HEK293 (cell line): ENCODE data around the gene PRSS50.

Experiments used
- CTCF ChIA-PET: fragments of 350-600 bp; formaldehyde crosslinking; extraction: SDS; loops from one replicate; lab custom pipeline; 2021; ENCODE audit warnings: antibody characterized with exemption; lab: Yijun Ruan, JAX
- POLR2A ChIA-PET: fragments of 300-600 bp; formaldehyde crosslinking; extraction: SDS; loops from one replicate; lab custom pipeline; 2020; ENCODE audit warnings: antibody characterized with exemption, inconsistent platforms; lab: Yijun Ruan, JAX
- H3K27ac ChIP-seq: fragments of 200-500 bp; sonication (Bioruptor generic); 2 replicates; pipeline ENCODE4 v1.5.1; 2014; ENCODE audit warnings: low read depth, low read length, control low read depth, inconsistent platforms; ENCODE audit errors: extremely low read depth
- H3K36me3 ChIP-seq, 2 experiments: fragments of 200-500 bp in 1 of 2; sonication (Bioruptor generic) in 1 of 2; 1 replicate in 1 of 2; 2 replicates in 1 of 2; pipeline ENCODE4 v1.5.1; 2014 to 2017; ENCODE audit warnings: inconsistent platforms in 2 of 2, low read length in 2 of 2; ENCODE audit not compliant: control insufficient read depth in 2 of 2, insufficient read depth in 1 of 2
- H3K4me1 ChIP-seq: fragments of 200-500 bp; sonication (Bioruptor generic); 2 replicates; pipeline ENCODE4 v1.5.1; 2014; ENCODE audit warnings: mild to moderate bottlenecking, low read length, inconsistent platforms; ENCODE audit not compliant: control insufficient read depth, insufficient read depth
- H3K4me3 ChIP-seq: 2 replicates; pipeline ENCODE4 v1.5.1; 2011; ENCODE audit warnings: low read depth, mild to moderate bottlenecking, control low read depth, low read length, moderate library complexity
- H3K9me3 ChIP-seq: fragments of 200-500 bp; sonication (Bioruptor generic); 2 replicates; pipeline ENCODE4 v1.5.1; 2014; ENCODE audit warnings: low read depth, low read length, inconsistent platforms; ENCODE audit not compliant: control insufficient read depth, insufficient read depth
- KLF8 ChIP-seq: fragments of 450-650 bp; formaldehyde crosslinking; IDR thresholded peaks from 2 replicates; pipeline ENCODE4 v1.5.1; 2016; ENCODE audit warnings: missing biosample characterization, missing genetic modification characterization
- OVOL3 ChIP-seq: fragments of 450-650 bp; formaldehyde crosslinking; IDR thresholded peaks from 2 replicates; pipeline ENCODE4 v1.5.1; 2016; ENCODE audit warnings: missing biosample characterization, missing genetic modification characterization
- RBAK ChIP-seq: fragments of 450-650 bp; formaldehyde crosslinking; IDR thresholded peaks from 2 replicates; pipeline ENCODE4 v1.5.1; 2016; ENCODE audit warnings: missing biosample characterization, missing genetic modification characterization
- TRIM28 ChIP-seq: IDR thresholded peaks from 2 replicates; pipeline ENCODE4 v1.6.1; 2011; ENCODE audit warnings: low read length, control low read depth, borderline replicate concordance
- YY2 ChIP-seq: fragments of 450-650 bp; formaldehyde crosslinking; IDR thresholded peaks from 2 replicates; pipeline ENCODE4 v1.5.1; 2016; ENCODE audit warnings: missing biosample characterization, missing genetic modification characterization
- ZFHX2 ChIP-seq: fragments of 450-650 bp; formaldehyde crosslinking; conservative IDR thresholded peaks from 2 replicates; pipeline ENCODE4 v1.5.1; 2016; ENCODE audit warnings: missing biosample characterization, missing genetic modification characterization
- ZIC2 ChIP-seq: fragments of 450-650 bp; formaldehyde crosslinking; IDR thresholded peaks from 2 replicates; pipeline ENCODE4 v1.5.1; 2016; ENCODE audit warnings: missing biosample characterization, missing genetic modification characterization
- ZNF112 ChIP-seq: fragments of 450-650 bp; formaldehyde crosslinking; IDR thresholded peaks from 2 replicates; pipeline ENCODE4 v1.5.0; 2017; ENCODE audit warnings: missing biosample characterization, missing genetic modification characterization
- ZNF140 ChIP-seq: fragments of 450-650 bp; formaldehyde crosslinking; IDR thresholded peaks from 2 replicates; pipeline ENCODE4 v1.5.1; 2016; ENCODE audit warnings: missing biosample characterization, missing genetic modification characterization
- ZNF292 ChIP-seq: fragments of 450-650 bp; formaldehyde crosslinking; IDR thresholded peaks from 2 replicates; pipeline ENCODE4 v1.5.1; 2016; ENCODE audit warnings: low read depth, missing biosample characterization, missing genetic modification characterization, borderline replicate concordance
- ZNF426 ChIP-seq: fragments of 450-650 bp; formaldehyde crosslinking; IDR thresholded peaks from 2 replicates; pipeline ENCODE4 v1.5.1; 2017; ENCODE audit warnings: missing biosample characterization, missing genetic modification characterization, mild to moderate bottlenecking, inconsistent platforms, moderate library complexity
- ZNF473 ChIP-seq: fragments of 450-650 bp; formaldehyde crosslinking; IDR thresholded peaks from 2 replicates; pipeline ENCODE4 v1.5.1; 2017; ENCODE audit warnings: missing biosample characterization, missing genetic modification characterization
- ZNF560 ChIP-seq: fragments of 450-650 bp; formaldehyde crosslinking; IDR thresholded peaks from 2 replicates; pipeline ENCODE4 v1.5.1; 2017; ENCODE audit warnings: missing biosample characterization, missing genetic modification characterization, borderline replicate concordance
- ZNF629 ChIP-seq: fragments of 450-650 bp; formaldehyde crosslinking; IDR thresholded peaks from 2 replicates; pipeline ENCODE4 v1.5.1; 2017; ENCODE audit warnings: missing biosample characterization, missing genetic modification characterization
- ZNF660 ChIP-seq: fragments of 450-650 bp; IDR thresholded peaks from 2 replicates; pipeline ENCODE4 v1.5.1; 2018; ENCODE audit warnings: missing biosample characterization, mild to moderate bottlenecking, missing genetic modification characterization
- ZNF785 ChIP-seq: fragments of 450-650 bp; formaldehyde crosslinking; IDR thresholded peaks from 2 replicates; pipeline ENCODE4 v1.5.1; 2016; ENCODE audit warnings: missing biosample characterization, missing genetic modification characterization
- ZXDB ChIP-seq: fragments of 450-650 bp; formaldehyde crosslinking; IDR thresholded peaks from 2 replicates; pipeline ENCODE4 v1.5.1; 2016; ENCODE audit warnings: missing biosample characterization, missing genetic modification characterization
- TF ChIP-seq, protein P1 (sequence below): fragments of 450-650 bp; formaldehyde crosslinking; IDR thresholded peaks from 2 replicates; pipeline ENCODE4 v1.5.1; 2016; ENCODE audit warnings: missing biosample characterization, missing genetic modification characterization
- TF ChIP-seq, protein P2 (sequence below): fragments of 450-650 bp; formaldehyde crosslinking; IDR thresholded peaks from 2 replicates; pipeline ENCODE4 v1.5.1; 2016; ENCODE audit warnings: missing biosample characterization, missing genetic modification characterization
- TF ChIP-seq, protein P3 (sequence below): fragments of 450-650 bp; formaldehyde crosslinking; IDR thresholded peaks from 2 replicates; pipeline ENCODE4 v1.5.1; 2017; ENCODE audit warnings: missing biosample characterization, missing genetic modification characterization

Gene PRSS50

DNA sequence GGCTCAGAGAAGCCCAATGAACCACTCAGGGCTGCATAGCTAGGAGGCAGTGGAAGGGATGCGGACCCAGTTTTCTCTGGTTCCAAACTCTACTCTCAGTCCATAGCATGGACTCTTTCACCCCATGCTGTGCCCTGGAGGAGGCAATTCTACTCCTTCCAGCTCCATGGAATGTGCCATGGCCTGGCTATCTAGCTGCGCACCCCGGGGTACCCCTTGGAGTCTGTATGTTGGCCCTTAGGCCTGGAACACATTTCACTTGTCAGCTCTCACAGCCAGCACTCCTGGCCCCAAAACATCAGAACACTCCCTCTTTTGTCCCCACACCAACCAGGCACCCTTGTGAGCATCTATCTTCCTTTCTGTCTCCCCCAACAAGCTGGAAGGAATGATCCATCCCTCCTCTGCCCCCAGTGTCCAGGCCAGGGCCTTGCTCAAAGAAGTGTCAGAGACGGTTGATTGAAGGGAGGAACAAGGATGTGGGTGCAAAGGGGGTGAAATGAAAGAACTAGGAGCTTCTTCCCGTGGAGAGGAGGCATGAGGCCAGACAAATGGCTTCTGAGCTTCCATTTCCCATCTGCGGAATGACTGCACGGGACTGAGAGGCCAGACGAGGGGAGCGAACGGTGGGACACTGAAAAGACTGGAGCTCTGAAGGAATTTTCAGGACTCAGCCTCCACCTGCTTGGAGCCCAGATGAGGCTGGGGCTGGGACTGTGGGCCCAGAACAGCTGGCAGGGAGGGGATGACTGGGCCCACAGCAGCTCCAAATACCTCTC lies 2.8 kb downstream of the PRSS50 start:
- no peaks in the 10 kb centered on the region for H3K36me3 ChIP-seq
- H3K9me3 ChIP-seq, result no peaks in the 10 kb centered on the region
- CTCF ChIA-PET, result interaction anchor here (0.7 kb wide), 1 partner anchor 181 kb away, joined by 4 read pairs; no protein-coding TSS in a partner anchor
- H3K4me3 ChIP-seq, result no peak overlapping the region
- H3K4me1 ChIP-seq, result no peaks in the 10 kb centered on the region
- no peak for TF ChIP-seq YY2 (tag by site-specific recombination)
- TF ChIP-seq ZIC2 (tag by site-specific recombination), result no peak
- TF ChIP-seq ZNF112 (tag by site-specific recombination), result no peak
- no peak for TF ChIP-seq KLF8 (tag by site-specific recombination)
- TF ChIP-seq, all 188 proteins: peak for 0
- POLR2A ChIA-PET, result no interaction called here
- no peak overlapping the region for H3K27ac ChIP-seq

DNA sequence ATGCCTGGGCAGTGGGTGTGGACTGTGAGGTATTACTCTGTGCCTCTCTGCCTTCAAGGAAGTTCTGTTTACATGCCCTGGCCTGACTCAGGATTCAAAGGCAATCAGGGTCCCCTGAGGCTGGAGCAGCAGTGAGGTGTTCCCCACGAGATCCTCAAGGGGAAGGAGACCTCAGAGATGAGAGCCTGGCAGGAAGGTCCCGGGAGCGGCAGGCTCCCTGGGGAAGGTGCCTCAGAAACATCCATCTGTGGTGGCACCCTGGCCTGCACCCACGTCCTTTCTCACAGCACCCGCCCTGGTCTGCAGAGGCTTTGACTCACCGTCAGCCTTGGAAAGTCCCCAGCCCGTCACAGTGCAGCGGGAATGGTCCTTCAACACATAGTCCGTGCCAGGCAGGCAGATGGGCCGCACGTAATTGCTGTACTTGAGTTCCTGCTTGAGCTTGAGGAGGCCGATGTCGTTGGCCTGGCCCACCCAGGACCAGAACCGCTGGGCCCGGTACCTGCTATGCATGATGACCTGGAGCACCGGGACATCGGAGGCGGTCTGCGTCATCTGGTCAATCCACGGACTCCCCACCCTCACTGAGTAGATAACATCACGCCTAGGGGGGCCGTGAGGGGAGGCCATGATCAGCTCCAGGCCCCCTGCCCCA lies 3.6 kb downstream of the PRSS50 start:
- ChIA-PET POLR2A (no interaction called here), CTCF (no interaction called here)
- no peak overlapping the region for H3K27ac ChIP-seq
- no peaks in the 10 kb centered on the region for H3K36me3 ChIP-seq
- no peaks in the 10 kb centered on the region for H3K4me1 ChIP-seq
- no peak overlapping the region for H3K4me3 ChIP-seq
- H3K9me3 ChIP-seq, result no peaks in the 10 kb centered on the region
- no peak for TF ChIP-seq ZNF426 (tag by site-specific recombination)
- TF ChIP-seq, protein P1, sequence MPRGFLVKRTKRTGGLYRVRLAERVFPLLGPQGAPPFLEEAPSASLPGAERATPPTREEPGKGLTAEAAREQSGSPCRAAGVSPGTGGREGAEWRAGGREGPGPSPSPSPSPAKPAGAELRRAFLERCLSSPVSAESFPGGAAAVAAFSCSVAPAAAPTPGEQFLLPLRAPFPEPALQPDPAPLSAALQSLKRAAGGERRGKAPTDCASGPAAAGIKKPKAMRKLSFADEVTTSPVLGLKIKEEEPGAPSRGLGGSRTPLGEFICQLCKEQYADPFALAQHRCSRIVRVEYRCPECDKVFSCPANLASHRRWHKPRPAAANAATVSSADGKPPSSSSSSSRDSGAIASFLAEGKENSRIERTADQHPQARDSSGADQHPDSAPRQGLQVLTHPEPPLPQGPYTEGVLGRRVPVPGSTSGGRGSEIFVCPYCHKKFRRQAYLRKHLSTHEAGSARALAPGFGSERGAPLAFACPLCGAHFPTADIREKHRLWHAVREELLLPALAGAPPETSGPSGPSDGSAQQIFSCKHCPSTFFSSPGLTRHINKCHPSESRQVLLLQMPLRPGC, result no peak
- TF ChIP-seq, protein P2, sequence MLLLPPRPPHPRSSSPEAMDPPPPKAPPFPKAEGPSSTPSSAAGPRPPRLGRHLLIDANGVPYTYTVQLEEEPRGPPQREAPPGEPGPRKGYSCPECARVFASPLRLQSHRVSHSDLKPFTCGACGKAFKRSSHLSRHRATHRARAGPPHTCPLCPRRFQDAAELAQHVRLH (tag by site-specific recombination), result no peak
- TF ChIP-seq ZNF292, result no peak
- TF ChIP-seq, protein P3, sequence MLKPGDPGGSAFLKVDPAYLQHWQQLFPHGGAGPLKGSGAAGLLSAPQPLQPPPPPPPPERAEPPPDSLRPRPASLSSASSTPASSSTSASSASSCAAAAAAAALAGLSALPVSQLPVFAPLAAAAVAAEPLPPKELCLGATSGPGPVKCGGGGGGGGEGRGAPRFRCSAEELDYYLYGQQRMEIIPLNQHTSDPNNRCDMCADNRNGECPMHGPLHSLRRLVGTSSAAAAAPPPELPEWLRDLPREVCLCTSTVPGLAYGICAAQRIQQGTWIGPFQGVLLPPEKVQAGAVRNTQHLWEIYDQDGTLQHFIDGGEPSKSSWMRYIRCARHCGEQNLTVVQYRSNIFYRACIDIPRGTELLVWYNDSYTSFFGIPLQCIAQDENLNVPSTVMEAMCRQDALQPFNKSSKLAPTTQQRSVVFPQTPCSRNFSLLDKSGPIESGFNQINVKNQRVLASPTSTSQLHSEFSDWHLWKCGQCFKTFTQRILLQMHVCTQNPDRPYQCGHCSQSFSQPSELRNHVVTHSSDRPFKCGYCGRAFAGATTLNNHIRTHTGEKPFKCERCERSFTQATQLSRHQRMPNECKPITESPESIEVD (tag by site-specific recombination), result no peak
- no peak for TF ChIP-seq ZFHX2 (tag by site-specific recombination)
- TF ChIP-seq OVOL3 (tag by site-specific recombination), result no peak
- no peak for TF ChIP-seq ZNF560
- TF ChIP-seq ZNF629 (tag by site-specific recombination), result no peak
- TF ChIP-seq TRIM28, result no peak
- TF ChIP-seq ZNF785 (tag by site-specific recombination), result no peak
- TF ChIP-seq ZNF660 (tag by site-specific recombination), result no peak
- TF ChIP-seq RBAK, result no peak
- TF ChIP-seq ZNF140 (tag by site-specific recombination), result no peak
- TF ChIP-seq ZXDB, result no peak
- no peak for TF ChIP-seq ZNF473
